Spleen (tissue), 11 donors: ENCODE results near the gene AHCYL2. TPM values are rescaled to one million over a fixed set of nuclear protein-coding genes. Genes with fewer than 3 reads are reported as not detected.

Source experiments
- DNase-seq: peaks from one replicate; pipeline ENCODE4 v3.0.0-alpha.2; 2020
- H3K27ac ChIP-seq, 8 donors: fragments of 200-600 bp; sonication (generic) in 7 of 8; 1 replicate in 4 of 8; 2 replicates in 4 of 8; pipeline versions ENCODE4 v1.5.0 to v1.8.0; 2016 to 2021; ENCODE audit warnings: inconsistent platforms in 4 of 8, mild to moderate bottlenecking in 4 of 8, moderate library complexity in 1 of 8
- H3K27me3 ChIP-seq, 7 donors: fragments of 200-600 bp; sonication (generic) in 6 of 7; replicated peaks in 1 of 7; 1 replicate in 4 of 7; 2 replicates in 3 of 7; pipeline versions ENCODE4 v1.5.0 to v1.8.0; 2016 to 2021; ENCODE audit warnings: inconsistent platforms in 3 of 7, mild to moderate bottlenecking in 1 of 7
- H3K36me3 ChIP-seq, 6 donors: fragments of 200-600 bp; sonication (generic) in 5 of 6; 1 replicate in 4 of 6; 2 replicates in 2 of 6; pipeline versions ENCODE4 v1.5.0 to v1.8.0; 2016 to 2021; ENCODE audit warnings: inconsistent platforms in 2 of 6
- H3K4me1 ChIP-seq, 6 donors: fragments of 200-600 bp; sonication (generic) in 5 of 6; 1 replicate in 3 of 6; 2 replicates in 3 of 6; pipeline versions ENCODE4 v1.5.0 to v1.8.0; 2016 to 2021; ENCODE audit warnings: inconsistent platforms in 3 of 6
- H3K4me3 ChIP-seq, 8 donors: fragments of 200-600 bp; sonication (generic) in 7 of 8; 1 replicate in 4 of 8; 2 replicates in 4 of 8; pipeline versions ENCODE4 v1.5.0 to v1.8.0; 2016 to 2021; ENCODE audit warnings: inconsistent platforms in 4 of 8, mild to moderate bottlenecking in 4 of 8, moderate library complexity in 2 of 8
- H3K9me3 ChIP-seq, 8 donors: fragments of 200-600 bp; sonication (generic) in 7 of 8; 1 replicate in 4 of 8; 2 replicates in 4 of 8; pipeline versions ENCODE4 v1.5.0 to v1.8.0; 2016 to 2021; ENCODE audit warnings: inconsistent platforms in 4 of 8
- CTCF ChIP-seq, 11 experiments: fragments of 200-600 bp in 7 of 11; fragments of 450-650 bp in 4 of 11; sonication (generic) in 4 of 11; IDR thresholded peaks in 8 of 11; conservative IDR thresholded peaks in 3 of 11; 1 replicate in 7 of 11; 2 replicates in 4 of 11; pipeline versions ENCODE4 v1.4.0 to v1.8.0; 2016 to 2021; ENCODE audit warnings: antibody characterized with exemption in 11 of 11, inconsistent platforms in 4 of 11, mild to moderate bottlenecking in 1 of 11
- POLR2A ChIP-seq, 3 donors: fragments of 450-650 bp; IDR thresholded peaks; one replicate each; pipeline ENCODE4 v1.5.1; 2017; ENCODE audit warnings: antibody characterized with exemption in 3 of 3, mild to moderate bottlenecking in 1 of 3
- POLR2AphosphoS5 ChIP-seq, 3 donors: sonication (generic); formaldehyde crosslinking; IDR thresholded peaks; one replicate each; pipeline ENCODE4 v1.5.1; 2017; ENCODE audit warnings: antibody characterized with exemption in 3 of 3
- WGBS, 5 donors: extraction: QIAGEN DNeasy Blood & Tissue Kit in 3 of 5; methylation state at CpG; one replicate each; pipeline versions ENCODE4 v1.1.5 to v1.1.7; 2013 to 2018; 5-methylcytosine and 5-hydroxymethylcytosine counted together
- intact Hi-C: fragments of 100-400 bp; cut with DNase I; formaldehyde crosslinking; loops from one replicate; pipeline ENCODE4 v1.15.0; 2023; ENCODE audit warnings: low total_unique reads
- polyA plus RNA-seq, 3 donors: library from polyadenylated mRNA; stranded (reverse); fragments of 200-250 nt; gene quantifications; one replicate each; pipeline ENCODE4 v1.2.1, GENCODE V29; 2013
- total RNA-seq, 7 donors: library from RNA; depleted of rRNA in 3 of 7; stranded (reverse); fragments of >200 nt in 3 of 7; fragmentation: NEBNext Ultra II Directional in 4 of 7; extraction: Animal tissue kit (Norgen Biotek cat#: 25700) in 4 of 7; gene quantifications; one replicate each; pipeline versions ENCODE4 v1.1.0 to v1.2.1, GENCODE V29; 2016 to 2021
- donor health status: healthy with polysubstance abuse.
- donor health status: DM: no; HTN: no; CAD: no; lungs with moderate emphysema.
- donor health status: DM: no; HTN: no; CAD: no.
- donor health status: Bipolar disorder and iron deficiency.
- donor health status: healthy.
- donor health status: DM: no; HTN: no; CAD: no.
- donor health status: DM: yes; HTN: yes; CAD: no.

The AHCYL2 gene
- total and polyA plus RNA-seq, 10 donors: 3.1 to 20.1 (median 17.8) TPM

GRCh38 chr7:129308047-129308446 is 83.2 kb downstream of the AHCYL2 start:
- 87 to 100% (median 97%) methylated on average over 1 of the region's 1 CpG for WGBS, 5 donors
- peaks cover 0 to 16% (median 12%) of the 10 kb centered on the region in 8 donors for H3K9me3 ChIP-seq
- no peaks in the 10 kb centered on the region for H3K27me3 ChIP-seq
- H3K27ac ChIP-seq: no peak overlapping the region
- no peaks in the 10 kb centered on the region for H3K4me1 ChIP-seq
- TF ChIP-seq POLR2AphosphoS5 (IDR thresholded peaks at IDR 0.05) (no peak), CTCF (IDR thresholded peaks at IDR 0.05 in 8 of 11, conservative IDR thresholded peaks at IDR 0.05 in 3 of 11) (no peak), POLR2A (IDR thresholded peaks at IDR 0.05) (no peak)
- intact Hi-C loops: no loop called here
- no peaks in the 10 kb centered on the region for H3K36me3 ChIP-seq
- no peak for DNase-seq
- no peak overlapping the region for H3K4me3 ChIP-seq

DNA sequence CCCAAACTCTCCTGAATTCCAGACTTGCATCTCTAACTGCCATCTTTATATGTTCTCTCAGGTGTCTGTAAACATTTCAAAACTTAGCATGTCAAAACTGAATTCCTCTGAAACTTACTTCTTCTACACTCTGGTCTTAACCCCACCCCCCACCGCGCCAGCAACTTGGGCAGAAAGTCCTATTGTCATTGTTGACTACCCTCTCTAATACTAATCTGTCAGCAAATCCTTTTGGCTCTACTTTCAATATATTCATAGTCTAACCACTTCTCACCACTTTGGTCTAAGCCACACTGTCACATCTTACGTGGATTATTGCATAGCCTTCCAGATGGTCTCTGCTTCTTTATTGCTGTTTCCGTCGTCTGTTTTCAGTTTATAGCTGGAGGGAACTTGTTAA is 86.6 kb downstream of the AHCYL2 start:
- Histone ChIP-seq H3K27ac (no peak overlapping the region), H3K27me3 (no peaks in the 10 kb centered on the region), H3K36me3 (no peaks in the 10 kb centered on the region), H3K4me3 (no peak overlapping the region), H3K9me3 (no peaks in the 10 kb centered on the region), H3K4me1 (no peaks in the 10 kb centered on the region)
- no peak for TF ChIP-seq POLR2A (IDR thresholded peaks at IDR 0.05)
- no peak for TF ChIP-seq CTCF (IDR thresholded peaks at IDR 0.05 in 8 of 11, conservative IDR thresholded peaks at IDR 0.05 in 3 of 11)
- TF ChIP-seq POLR2AphosphoS5 (IDR thresholded peaks at IDR 0.05): no peak
- intact Hi-C loops: no loop called here
- 90 to 96% (median 92%) methylated on average over 5 of the region's 5 CpGs for whole genome bisulfite sequencing, 5 donors
- no peak for DNase-seq

- intact Hi-C loops: no loop called here
- no peak for DNase-seq
- Histone ChIP-seq H3K4me1 (no peaks in the 10 kb centered on the region), H3K9me3 (no peaks in the 10 kb centered on the region), H3K27ac (no peak overlapping the region), H3K36me3 (no peaks in the 10 kb centered on the region), H3K27me3 (no peaks in the 10 kb centered on the region), H3K4me3 (no peak overlapping the region)
- 92 to 97% (median 95%) methylated on average over 3 of the region's 3 CpGs for WGBS, 5 donors
- TF ChIP-seq POLR2A (IDR thresholded peaks at IDR 0.05) (no peak), CTCF (IDR thresholded peaks at IDR 0.05 in 8 of 11, conservative IDR thresholded peaks at IDR 0.05 in 3 of 11) (no peak), POLR2AphosphoS5 (IDR thresholded peaks at IDR 0.05) (no peak)
These were observed 88.5 kb downstream of the AHCYL2 start for GRCh38 chr7:129313282-129313681.

- Histone ChIP-seq H3K27me3 (no peaks in the 10 kb centered on the region), H3K27ac (no peak overlapping the region), H3K4me3 (no peak overlapping the region), H3K9me3 (no peaks in the 10 kb centered on the region), H3K36me3 (no peaks in the 10 kb centered on the region), H3K4me1 (no peaks in the 10 kb centered on the region)
- no peak for DNase-seq
- WGBS, 5 donors: 84 to 98% (median 90%) methylated on average over 2 of the region's 2 CpGs
- TF ChIP-seq CTCF (IDR thresholded peaks at IDR 0.05 in 8 of 11, conservative IDR thresholded peaks at IDR 0.05 in 3 of 11): no peak
- TF ChIP-seq POLR2A (IDR thresholded peaks at IDR 0.05): no peak
- TF ChIP-seq POLR2AphosphoS5 (IDR thresholded peaks at IDR 0.05): no peak
- intact Hi-C loops: no loop called here
These were observed 91.1 kb downstream of the AHCYL2 start for GRCh38 chr7:129315960-129316359.
